Measurements from ENCODE around the gene TENT4B.

DNA sequence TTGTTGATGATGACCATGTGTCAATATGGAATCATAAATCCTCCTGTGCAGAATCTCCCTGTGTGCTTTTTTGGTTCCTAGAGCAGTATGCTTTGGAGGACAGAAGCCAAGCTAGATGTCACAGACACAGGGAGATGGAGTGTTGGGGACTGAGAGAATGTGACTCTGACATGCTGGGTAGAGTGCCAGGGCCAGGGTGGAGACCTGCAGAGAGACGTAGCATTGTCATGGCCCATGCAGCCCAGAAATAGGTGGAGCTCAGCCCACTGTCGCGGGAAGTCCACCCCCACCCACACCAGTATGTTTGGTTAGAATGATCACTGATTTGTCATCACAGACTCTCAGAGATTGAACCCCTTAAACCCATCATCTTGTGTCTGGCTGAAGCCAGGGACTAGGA is 74.0 kb downstream of the TENT4B start:
- TF ChIP-seq CTCF (IDR thresholded peaks at IDR 0.05) (no peak), EZH2 (IDR thresholded peaks at IDR 0.05) (no peak)

Data from neural progenitor cell (in vitro differentiated cells).